ENCODE measurements around the gene CHRM2.

Gene CHRM2

GRCh38 chr7:136897676-136898075, 29.2 kb downstream of the CHRM2 start:
- DNase-seq: no peak

GRCh38 chr7:136900005-136900404, 31.6 kb downstream of the CHRM2 start:
- DNase-seq: no peak

- DNase-seq: no peak
Measured at GRCh38 chr7:136910771-136911170, 42.3 kb downstream of the CHRM2 start.

- no peak for DNase-seq
Measured at GRCh38 chr7:136911344-136911743, 42.9 kb downstream of the CHRM2 start.

GRCh38 chr7:136912339-136912738, 43.9 kb downstream of the CHRM2 start:
- DNase-seq: no peak

GRCh38 chr7:136914016-136914415, 45.6 kb downstream of the CHRM2 start:
- no peak for DNase-seq

GRCh38 chr7:136919820-136920219, 51.4 kb downstream of the CHRM2 start:
- DNase-seq: no peak

- no peak for DNase-seq
Measured at GRCh38 chr7:136923111-136923667, 54.7 kb downstream of the CHRM2 start.

- no peak for DNase-seq
Measured at GRCh38 chr7:136925044-136925443, 56.6 kb downstream of the CHRM2 start.

GRCh38 chr7:136925556-136925955, 57.1 kb downstream of the CHRM2 start:
- DNase-seq: no peak

GRCh38 chr7:136931169-136931867, 62.9 kb downstream of the CHRM2 start:
- DNase-seq: no peak

GRCh38 chr7:136937436-136937835, 69.0 kb downstream of the CHRM2 start:
- DNase-seq: no peak

- no peak for DNase-seq
Measured at GRCh38 chr7:136938476-136938875, 70.0 kb downstream of the CHRM2 start.

- no peak for DNase-seq
Measured at GRCh38 chr7:136940122-136940521, 71.7 kb downstream of the CHRM2 start.

- no peak for DNase-seq
Measured at GRCh38 chr7:136940917-136941316, 72.5 kb downstream of the CHRM2 start.

GRCh38 chr7:136941816-136942215, 73.4 kb downstream of the CHRM2 start:
- DNase-seq: no peak

GRCh38 chr7:136942401-136942800, 73.9 kb downstream of the CHRM2 start:
- no peak for DNase-seq

- DNase-seq: no peak
Measured at GRCh38 chr7:136942994-136943393, 74.5 kb downstream of the CHRM2 start.

GRCh38 chr7:136947347-136947746, 78.9 kb downstream of the CHRM2 start:
- no peak for DNase-seq

GRCh38 chr7:136950331-136950730, 81.9 kb downstream of the CHRM2 start:
- no peak for DNase-seq

- no peak for DNase-seq
Measured at GRCh38 chr7:136953386-136953785, 84.9 kb downstream of the CHRM2 start.

- peak; percentile 14 to 32 for DNase-seq
Measured at GRCh38 chr7:136956232-136956631, 87.8 kb downstream of the CHRM2 start.

- no peak for DNase-seq
Measured at GRCh38 chr7:136956671-136957070, 88.2 kb downstream of the CHRM2 start.

GRCh38 chr7:136957391-136957790, 88.9 kb downstream of the CHRM2 start:
- no peak for DNase-seq

GRCh38 chr7:136958016-136958415, 89.6 kb downstream of the CHRM2 start:
- DNase-seq: no peak

All from Kasumi-1 (cell line).